ENCODE results near the gene SLX9. TPM values are rescaled to one million over a fixed set of nuclear protein-coding genes. Genes with fewer than 3 reads are reported as not detected.
"Not testable (repeated sequence)": the region's sequence is repeated elsewhere in the genome, so short reads cannot be mapped to it uniquely, and the experiment has no call there.

The SLX9 gene
- total RNA-seq, 1 donor from 2014 or later: 33.3 TPM

- Mint-ChIP-seq H3K36me3 (no peaks in the 10 kb centered on the region), H3K27me3 (peaks cover 82% of the 10 kb centered on the region), H3K4me3 (peak overlapping the region; percentile 51), H3K4me1 (ENCODE audit: unreplicated experiment) (peaks cover 3% of the 10 kb centered on the region), H3K27ac (peak overlapping the region; percentile 58), H3K9me3 (no peaks in the 10 kb centered on the region)
- no peak for DNase-seq (ENCODE audit: extremely low spot score, unreplicated experiment)
- no peak for TF ChIP-seq CTCF (conservative IDR thresholded peaks at IDR 0.05)
These were observed 13.3 kb upstream of the SLX9 start for GRCh38 chr21:44926331-44927101.

DNA sequence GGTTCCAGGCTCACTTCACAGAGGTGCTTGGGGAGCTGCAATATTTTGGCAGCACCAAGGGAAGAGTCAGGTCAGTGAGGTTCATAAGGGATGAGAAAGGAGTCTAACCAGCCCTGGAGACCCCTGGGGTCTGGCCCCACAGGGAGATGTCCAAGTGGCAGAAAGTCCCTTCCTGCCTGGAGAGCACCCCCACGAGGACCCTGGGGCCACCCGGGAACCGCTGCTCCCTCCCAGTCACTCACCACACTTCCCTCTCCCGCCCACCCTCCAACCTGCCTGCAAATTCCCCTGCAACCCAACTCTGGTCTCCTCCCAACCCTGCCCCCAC is 12.6 kb upstream of the SLX9 start:
- H3K36me3 Mint-ChIP-seq: no peaks in the 10 kb centered on the region
- no peak overlapping the region for H3K27ac Mint-ChIP-seq
- TF ChIP-seq CTCF (conservative IDR thresholded peaks at IDR 0.05): no peak
- DNase-seq (ENCODE audit: extremely low spot score, unreplicated experiment): no peak
- no peaks in the 10 kb centered on the region for H3K9me3 Mint-ChIP-seq
- no peak overlapping the region for H3K4me3 Mint-ChIP-seq
- H3K27me3 Mint-ChIP-seq: peaks cover 82% of the 10 kb centered on the region
- H3K4me1 Mint-ChIP-seq (ENCODE audit: unreplicated experiment): peaks cover 3% of the 10 kb centered on the region

GRCh38 chr21:44927587-44928461 is 12.0 kb upstream of the SLX9 start:
- H3K27ac Mint-ChIP-seq: peak overlapping the region; percentile 80
- DNase-seq (ENCODE audit: extremely low spot score, unreplicated experiment): no peak
- no peak for TF ChIP-seq CTCF (conservative IDR thresholded peaks at IDR 0.05)
- peaks cover 80% of the 10 kb centered on the region for H3K27me3 Mint-ChIP-seq
- H3K9me3 Mint-ChIP-seq: no peaks in the 10 kb centered on the region
- no peaks in the 10 kb centered on the region for H3K36me3 Mint-ChIP-seq
- H3K4me1 Mint-ChIP-seq (ENCODE audit: unreplicated experiment): peaks cover 3% of the 10 kb centered on the region
- H3K4me3 Mint-ChIP-seq: peak overlapping the region; percentile 45

- H3K4me1 Mint-ChIP-seq (ENCODE audit: unreplicated experiment); H3K9me3 Mint-ChIP-seq; H3K27ac Mint-ChIP-seq; DNase-seq (ENCODE audit: extremely low spot score, unreplicated experiment); H3K4me3 Mint-ChIP-seq; H3K36me3 Mint-ChIP-seq: not testable (repeated sequence)
- peaks cover 81% of the 10 kb centered on the region for H3K27me3 Mint-ChIP-seq
These were observed 11.2 kb upstream of the SLX9 start for GRCh38 chr21:44928500-44929241.

DNA sequence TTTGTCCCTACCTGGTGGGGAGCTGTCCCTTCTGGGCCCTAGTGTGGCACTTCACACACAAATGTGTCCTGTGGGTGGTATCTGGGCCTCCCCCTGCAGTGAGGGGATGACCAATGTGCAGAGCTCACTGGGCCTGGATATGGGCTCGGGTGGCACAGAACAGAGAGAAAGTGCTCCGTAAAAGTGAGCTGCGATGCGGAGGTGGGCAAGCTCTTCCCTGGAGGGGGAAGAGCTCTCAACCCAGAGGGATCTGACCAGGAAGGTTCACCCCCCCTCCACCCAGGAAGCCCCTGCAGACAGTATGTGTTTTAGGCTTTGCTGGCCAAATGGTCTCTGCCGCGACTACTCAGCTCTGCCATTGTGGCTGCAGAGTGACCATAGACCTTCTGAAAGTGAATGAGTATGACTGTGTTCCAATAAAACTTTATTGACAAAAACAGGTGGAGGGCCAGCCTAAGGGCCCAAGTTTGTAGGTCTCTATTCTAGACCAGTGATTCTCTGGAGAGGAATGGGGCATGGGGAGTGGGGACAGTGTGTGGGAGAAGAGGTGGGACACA is 10.5 kb upstream of the SLX9 start:
- Mint-ChIP-seq H3K27ac (peak overlapping the region; percentile 28), H3K4me1 (ENCODE audit: unreplicated experiment) (peaks cover 3% of the 10 kb centered on the region)

More for the DNA sequence above, 10.5 kb upstream of the SLX9 start:
- Mint-ChIP-seq H3K9me3 (no peaks in the 10 kb centered on the region), H3K36me3 (no peaks in the 10 kb centered on the region), H3K27me3 (peaks cover 81% of the 10 kb centered on the region), H3K4me3 (no peak overlapping the region)
- TF ChIP-seq CTCF (conservative IDR thresholded peaks at IDR 0.05): no peak
- DNase-seq (ENCODE audit: extremely low spot score, unreplicated experiment): no peak

Data from type B pancreatic cell (in vitro differentiated cells).